Activated CD8-positive, alpha-beta T cell treated with anti-CD3 and anti-CD28 coated beads for 36 hours (primary cell): ENCODE data around the gene UPF1. TPM values are rescaled to one million over a fixed set of nuclear protein-coding genes. Genes with fewer than 3 reads are reported as not detected.

Experiments
- ATAC-seq: fragments of 200-7000 bp; cut with Tn5 transposase; one replicate; pipeline ENCODE4 v1.10.0; 2021; ENCODE audit warnings: mild to moderate bottlenecking, moderate library complexity
- CTCF ChIA-PET: fragments of 350-600 bp; sonication (Branson Sonifier 250); formaldehyde crosslinking; loops from one replicate; lab custom pipeline; 2021; ENCODE audit warnings: antibody characterized with exemption; lab: Charles Lee
- POLR2A ChIA-PET: fragments of 350-600 bp; sonication (Branson Sonifier 250); formaldehyde crosslinking; loops from one replicate; lab custom pipeline; 2021; ENCODE audit warnings: antibody characterized with exemption; lab: Charles Lee
- DNase-seq: peaks from one replicate; pipeline ENCODE4 v3.0.0-alpha.2; 2020
- H3K27ac Mint-ChIP-seq: one replicate; pipeline ENCODE4 v1.8.0; 2021; ENCODE audit warnings: mild to moderate bottlenecking, mixed read lengths
- H3K27me3 Mint-ChIP-seq: one replicate; pipeline ENCODE4 v1.8.0; 2021; ENCODE audit warnings: mixed read lengths
- H3K36me3 Mint-ChIP-seq: one replicate; pipeline ENCODE4 v1.8.0; 2021; ENCODE audit warnings: low read depth, mixed read lengths
- H3K4me1 Mint-ChIP-seq: one replicate; pipeline ENCODE4 v1.8.0; 2021; ENCODE audit warnings: low read depth, mixed read lengths
- H3K4me3 Mint-ChIP-seq: one replicate; pipeline ENCODE4 v1.8.0; 2021; ENCODE audit warnings: mild to moderate bottlenecking, moderate library complexity, mixed read lengths
- H3K9me3 Mint-ChIP-seq: one replicate; pipeline ENCODE4 v1.8.0; 2021; ENCODE audit warnings: mixed read lengths
- intact Hi-C: fragments of 100-400 bp; cut with micrococcal nuclease; formaldehyde crosslinking; loops from one replicate; pipeline ENCODE4 v1.10.0; 2022
- total RNA-seq, 2 experiments: library from RNA; stranded (reverse); gene quantifications; one replicate each; pipeline ENCODE4 v1.2.3, GENCODE V29; 2021
- TF ChIP-seq, protein P1 (sequence below): fragments of 200-600 bp; IDR thresholded peaks from one replicate; pipeline ENCODE4 v1.8.0; 2022; ENCODE audit warnings: antibody characterized with exemption, mild to moderate bottlenecking

UPF1 gene
- total RNA-seq, 2 experiments from 2014 or later = 75.9 to 87.6 TPM

DNA sequence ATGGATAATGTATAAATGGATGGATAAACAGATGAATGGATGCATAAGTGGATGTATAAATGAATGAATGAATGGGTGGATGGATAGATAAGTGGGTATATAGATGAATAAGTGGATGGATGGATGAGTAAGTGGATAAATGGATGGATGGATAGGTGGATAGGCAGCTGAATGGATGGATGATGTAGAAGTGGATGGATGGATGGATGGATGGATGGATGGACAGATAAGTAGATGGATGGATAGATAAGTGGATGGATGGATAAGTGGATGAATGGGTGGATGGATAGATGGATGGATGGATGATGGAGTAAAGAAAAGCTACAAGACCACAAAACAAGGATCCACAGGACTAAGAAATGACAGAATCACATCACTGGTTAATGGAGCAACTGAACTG, 31.7 kb upstream of the UPF1 start:
- POLR2A ChIA-PET = no interaction called here

DNA sequence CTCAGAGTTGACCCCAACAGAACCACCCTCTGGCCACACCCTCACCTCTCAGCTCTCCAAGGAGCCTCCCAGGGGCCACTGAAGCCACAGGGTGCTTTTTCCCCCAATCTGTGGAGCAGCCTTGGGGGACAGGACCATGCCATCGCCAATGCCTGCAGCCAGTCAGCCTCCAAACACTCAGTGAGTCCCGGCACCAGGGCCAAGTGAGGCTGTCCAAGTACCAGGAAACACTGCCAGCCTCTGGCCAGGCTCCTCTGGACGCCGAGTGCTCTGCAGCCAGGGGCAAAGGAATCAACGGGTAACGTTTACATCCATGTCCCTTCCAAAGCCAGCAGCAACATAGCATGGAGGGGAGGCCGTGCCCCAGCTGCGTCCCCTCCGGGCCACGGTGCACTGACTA, 31.1 kb upstream of the UPF1 start:
- POLR2A ChIA-PET = no interaction called here
- no peaks in the 10 kb centered on the region for H3K36me3 Mint-ChIP-seq
- TF ChIP-seq, protein P1, sequence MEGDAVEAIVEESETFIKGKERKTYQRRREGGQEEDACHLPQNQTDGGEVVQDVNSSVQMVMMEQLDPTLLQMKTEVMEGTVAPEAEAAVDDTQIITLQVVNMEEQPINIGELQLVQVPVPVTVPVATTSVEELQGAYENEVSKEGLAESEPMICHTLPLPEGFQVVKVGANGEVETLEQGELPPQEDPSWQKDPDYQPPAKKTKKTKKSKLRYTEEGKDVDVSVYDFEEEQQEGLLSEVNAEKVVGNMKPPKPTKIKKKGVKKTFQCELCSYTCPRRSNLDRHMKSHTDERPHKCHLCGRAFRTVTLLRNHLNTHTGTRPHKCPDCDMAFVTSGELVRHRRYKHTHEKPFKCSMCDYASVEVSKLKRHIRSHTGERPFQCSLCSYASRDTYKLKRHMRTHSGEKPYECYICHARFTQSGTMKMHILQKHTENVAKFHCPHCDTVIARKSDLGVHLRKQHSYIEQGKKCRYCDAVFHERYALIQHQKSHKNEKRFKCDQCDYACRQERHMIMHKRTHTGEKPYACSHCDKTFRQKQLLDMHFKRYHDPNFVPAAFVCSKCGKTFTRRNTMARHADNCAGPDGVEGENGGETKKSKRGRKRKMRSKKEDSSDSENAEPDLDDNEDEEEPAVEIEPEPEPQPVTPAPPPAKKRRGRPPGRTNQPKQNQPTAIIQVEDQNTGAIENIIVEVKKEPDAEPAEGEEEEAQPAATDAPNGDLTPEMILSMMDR = no peak
- no peaks in the 10 kb centered on the region for H3K4me1 Mint-ChIP-seq
- intact Hi-C loops = no loop called here
- DNase-seq (no peak), ATAC-seq (no peak)
- H3K4me3 Mint-ChIP-seq = no peak overlapping the region
- H3K27ac Mint-ChIP-seq = no peak overlapping the region
- peaks cover 11% of the 10 kb centered on the region for H3K27me3 Mint-ChIP-seq
- CTCF ChIA-PET = no interaction called here
- H3K9me3 Mint-ChIP-seq = no peaks in the 10 kb centered on the region

More for the DNA sequence above, 31.7 kb upstream of the UPF1 start:
- H3K4me3 Mint-ChIP-seq = no peak overlapping the region
- H3K9me3 Mint-ChIP-seq = no peaks in the 10 kb centered on the region
- H3K36me3 Mint-ChIP-seq = no peaks in the 10 kb centered on the region
- TF ChIP-seq, protein P1 = no peak
- ATAC-seq (no peak), DNase-seq (no peak)
- intact Hi-C loops = no loop called here
- H3K27me3 Mint-ChIP-seq = peaks cover 12% of the 10 kb centered on the region
- no peaks in the 10 kb centered on the region for H3K4me1 Mint-ChIP-seq
- CTCF ChIA-PET = no interaction called here
- H3K27ac Mint-ChIP-seq = no peak overlapping the region

DNA sequence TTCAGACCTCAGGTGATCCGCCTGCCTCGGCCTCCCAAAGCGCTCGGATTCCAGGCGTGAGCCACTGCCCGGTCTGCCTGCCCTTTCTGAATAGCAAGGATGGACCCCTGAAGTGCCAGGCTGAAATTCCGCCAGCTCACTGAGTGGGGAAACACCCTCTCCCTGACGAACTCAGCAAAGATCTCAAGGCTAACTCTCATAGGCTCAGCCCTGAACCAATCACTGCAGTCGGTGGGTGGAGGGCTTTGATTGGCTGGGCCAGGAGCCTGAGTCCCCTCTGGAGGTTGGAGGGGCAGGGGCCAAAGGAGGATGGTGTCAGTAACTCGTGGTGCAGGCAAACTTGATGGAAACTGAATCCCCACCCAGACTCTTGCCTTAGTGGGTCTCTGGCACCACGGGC, 29.4 kb upstream of the UPF1 start:
- CTCF ChIA-PET = no interaction called here
- intact Hi-C loops = no loop called here
- H3K4me3 Mint-ChIP-seq = no peak overlapping the region

DNA sequence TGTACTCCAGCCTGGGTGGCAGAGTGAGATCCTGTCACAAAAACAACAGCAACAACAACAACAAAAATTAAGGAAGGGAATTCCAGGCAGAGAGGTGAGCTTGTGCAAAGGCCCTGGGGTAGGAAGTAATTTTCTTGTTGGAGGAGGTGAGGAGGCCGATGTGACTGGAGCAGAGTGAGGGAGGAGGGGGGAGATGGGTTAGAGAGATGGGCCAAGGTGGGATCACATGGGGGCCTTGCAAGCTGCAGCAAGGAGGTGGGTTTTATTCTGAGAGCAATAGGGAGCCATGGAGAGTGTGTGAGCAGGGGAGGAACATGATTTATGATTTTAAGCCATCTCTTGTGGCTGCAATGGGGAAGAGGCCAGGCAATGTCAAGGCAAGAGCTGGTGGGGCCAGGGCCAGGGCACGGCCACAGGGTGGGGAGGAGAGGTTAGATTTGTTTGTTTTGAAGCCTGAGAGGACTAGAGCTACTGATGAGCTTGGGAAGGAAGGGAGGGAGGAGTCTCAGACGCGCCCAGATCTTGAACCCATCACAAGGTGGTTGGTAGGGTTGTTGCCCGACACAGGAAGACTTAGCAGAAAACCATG, 28.1 kb upstream of the UPF1 start:
- POLR2A ChIA-PET = no interaction called here
- CTCF ChIA-PET = no interaction called here
- no peaks in the 10 kb centered on the region for H3K9me3 Mint-ChIP-seq
- ATAC-seq = no peak
- H3K4me3 Mint-ChIP-seq = no peak overlapping the region
- H3K4me1 Mint-ChIP-seq = no peaks in the 10 kb centered on the region
- no peak overlapping the region for H3K27ac Mint-ChIP-seq
- no peak for DNase-seq
- H3K27me3 Mint-ChIP-seq = peaks cover 2% of the 10 kb centered on the region
- TF ChIP-seq, protein P1 = no peak
- intact Hi-C loops = no loop called here
- no peaks in the 10 kb centered on the region for H3K36me3 Mint-ChIP-seq

More for the DNA sequence above, 29.4 kb upstream of the UPF1 start:
- Mint-ChIP-seq H3K27me3 (peaks cover 4% of the 10 kb centered on the region), H3K4me1 (no peaks in the 10 kb centered on the region), H3K36me3 (no peaks in the 10 kb centered on the region), H3K9me3 (no peaks in the 10 kb centered on the region), H3K27ac (no peak overlapping the region)
- TF ChIP-seq, protein P1 = no peak
- ATAC-seq = no peak
- POLR2A ChIA-PET = no interaction called here
- no peak for DNase-seq

DNA sequence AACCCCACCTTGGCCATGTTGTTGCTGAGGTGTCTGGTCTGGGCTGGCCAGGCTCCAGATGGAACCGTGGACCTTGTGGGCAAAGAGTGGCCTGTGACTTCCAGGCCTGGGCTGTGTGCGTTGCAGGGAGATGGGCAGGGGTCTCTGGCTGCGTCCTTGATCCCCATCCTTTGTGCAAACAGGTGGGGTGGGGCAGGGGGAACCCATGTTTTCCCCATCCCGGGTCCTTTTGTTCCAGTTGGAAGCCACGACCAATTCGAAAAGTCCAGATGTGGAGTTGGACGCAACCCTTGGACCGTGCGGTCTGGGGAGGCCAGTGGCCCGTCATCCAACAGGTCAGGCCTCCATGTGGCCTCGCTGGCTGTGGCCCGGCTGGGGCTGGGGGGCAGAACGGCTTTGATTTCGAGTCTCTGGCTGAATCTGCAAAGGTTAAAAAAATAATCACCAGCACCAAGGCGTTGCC, 27.6 kb upstream of the UPF1 start:
- ATAC-seq (no peak), DNase-seq (no peak)
- no peaks in the 10 kb centered on the region for H3K9me3 Mint-ChIP-seq
- H3K4me1 Mint-ChIP-seq = no peaks in the 10 kb centered on the region
- H3K27me3 Mint-ChIP-seq = peaks cover 2% of the 10 kb centered on the region
- intact Hi-C loops = no loop called here
- H3K4me3 Mint-ChIP-seq = no peak overlapping the region
- no peaks in the 10 kb centered on the region for H3K36me3 Mint-ChIP-seq
- TF ChIP-seq, protein P1 = no peak
- ChIA-PET POLR2A (no interaction called here), CTCF (no interaction called here)
- H3K27ac Mint-ChIP-seq = no peak overlapping the region
